IgD-negative memory B cell (primary cell): ENCODE measurements around the gene CTDP1. TPM values are rescaled to one million over a fixed set of nuclear protein-coding genes. Genes with fewer than 3 reads are reported as not detected.

Experiments
- H3K27ac Mint-ChIP-seq, 3 donors: one replicate each; pipeline ENCODE4 v1.8.0; 2020 to 2022; ENCODE audit warnings: mild to moderate bottlenecking in 3 of 3, mixed read lengths in 3 of 3, moderate library complexity in 1 of 3
- H3K27me3 Mint-ChIP-seq: one replicate; pipeline ENCODE4 v1.8.0; 2021; ENCODE audit warnings: mixed read lengths
- H3K36me3 Mint-ChIP-seq: one replicate; pipeline ENCODE4 v1.8.0; 2020; ENCODE audit warnings: mild to moderate bottlenecking, mixed read lengths
- H3K4me1 Mint-ChIP-seq, 3 donors: one replicate each; pipeline ENCODE4 v1.8.0; 2020 to 2022; ENCODE audit warnings: mixed read lengths in 3 of 3, mild to moderate bottlenecking in 1 of 3
- H3K4me3 Mint-ChIP-seq, 4 donors: one replicate each; pipeline ENCODE4 v1.8.0; 2020 to 2022; ENCODE audit warnings: mild to moderate bottlenecking in 4 of 4, mixed read lengths in 4 of 4, moderate library complexity in 3 of 4
- H3K9me3 Mint-ChIP-seq, 3 donors: one replicate each; pipeline ENCODE4 v1.8.0; 2020 to 2021; ENCODE audit warnings: mixed read lengths in 3 of 3, mild to moderate bottlenecking in 1 of 3
- polyA plus RNA-seq: library from polyadenylated mRNA; unstranded; fragments of 300-500 nt; fragmentation: Illumina TruSeq; gene quantifications from one replicate; pipeline ENCODE4 v1.2.3, GENCODE V29; 2021

The CTDP1 gene
- polyA plus RNA-seq, 1 donor from 2014 or later: 12.1 TPM

DNA sequence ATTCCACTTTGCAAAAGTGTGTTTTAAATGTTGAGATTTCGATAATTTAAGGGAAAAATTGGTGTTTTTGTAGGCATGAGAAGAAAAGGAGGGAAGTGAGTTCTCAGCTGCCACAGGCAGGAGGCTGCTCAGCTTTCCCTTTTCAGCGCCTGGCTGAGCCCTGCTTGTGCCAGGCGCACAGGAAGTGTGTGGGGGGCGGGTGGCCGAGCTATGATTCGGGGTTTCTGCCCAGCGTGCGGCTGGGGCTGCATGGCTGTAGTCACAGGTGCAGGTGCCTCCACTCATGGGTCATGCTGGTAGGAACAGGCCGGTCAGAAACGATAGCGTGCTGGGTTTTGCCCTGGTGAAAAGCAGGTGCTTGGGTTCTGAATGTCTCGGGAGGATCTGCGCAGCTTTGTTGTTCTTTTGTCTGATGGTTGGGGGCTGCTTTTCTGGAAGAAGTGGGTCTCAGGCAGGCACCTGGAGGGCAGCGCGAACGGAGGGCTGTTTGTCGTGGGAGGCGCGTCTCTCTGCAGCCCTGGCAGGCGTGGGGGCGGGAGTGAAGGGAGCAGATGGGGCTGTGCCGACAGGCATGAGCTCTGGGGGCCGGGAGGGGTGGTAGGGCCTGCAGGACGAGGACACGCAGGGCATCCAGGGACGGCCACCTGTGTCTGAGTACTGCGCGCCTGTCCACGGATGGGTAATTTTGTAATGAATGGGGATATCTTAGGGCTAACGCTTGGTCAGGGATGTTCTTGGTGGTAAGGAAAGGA is 120.2 kb downstream of the CTDP1 start:
- H3K4me1 Mint-ChIP-seq: peaks cover 8 to 14% (median 12%) of the 10 kb centered on the region in 3 donors
- peak overlapping the region; percentile 34 to 74 (median 57) for H3K4me3 Mint-ChIP-seq
- no peak overlapping the region for H3K27ac Mint-ChIP-seq
- H3K36me3 Mint-ChIP-seq: no peaks in the 10 kb centered on the region
- H3K27me3 Mint-ChIP-seq: peaks cover 19% of the 10 kb centered on the region
- H3K9me3 Mint-ChIP-seq: no peaks in the 10 kb centered on the region

DNA sequence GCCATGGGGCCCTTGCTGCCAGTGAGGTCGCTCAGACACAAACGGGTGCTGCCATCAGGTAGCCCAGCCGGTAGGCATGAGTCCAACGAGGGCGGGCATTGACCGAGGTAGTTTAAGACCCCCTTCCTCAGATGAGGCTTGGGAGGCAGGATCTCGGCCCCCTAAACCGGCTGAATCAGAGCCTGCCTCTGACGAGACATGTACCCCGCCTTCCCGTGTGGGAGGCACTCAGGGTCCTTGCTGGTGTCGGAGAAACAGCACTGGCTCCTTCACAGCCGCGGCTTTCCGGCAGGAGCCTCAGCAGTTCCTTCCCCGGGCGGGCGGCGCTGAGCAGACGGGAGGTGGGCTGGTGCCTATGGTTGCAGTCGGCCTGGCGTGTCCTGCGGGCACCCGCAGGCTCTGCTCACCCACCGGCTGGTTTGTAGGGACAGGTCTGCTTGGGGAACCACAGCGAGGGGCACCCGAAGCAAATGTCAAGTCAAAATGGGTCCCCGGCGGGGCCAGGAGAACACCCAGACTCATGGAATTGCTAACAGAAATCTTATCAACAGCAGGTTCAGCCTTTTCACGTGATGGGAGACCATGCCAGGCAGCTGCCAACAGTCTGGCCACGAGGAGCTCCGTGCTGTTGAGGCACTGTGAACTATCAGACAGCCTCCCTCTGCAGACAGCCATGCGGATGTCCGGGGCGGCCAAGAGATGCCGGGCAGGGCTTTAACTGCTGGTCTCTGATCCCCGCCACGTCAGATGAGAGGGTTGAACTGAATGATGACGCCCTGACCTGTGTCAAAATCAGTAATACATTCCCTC is 121.0 kb downstream of the CTDP1 start:
- H3K4me1 Mint-ChIP-seq: peaks cover 8 to 20% (median 15%) of the 10 kb centered on the region in 3 donors
- H3K27me3 Mint-ChIP-seq: peaks cover 19% of the 10 kb centered on the region
- H3K4me3 Mint-ChIP-seq: peak overlapping the region in 2 of 4 donors; percentile 39 to 47
- H3K9me3 Mint-ChIP-seq: no peaks in the 10 kb centered on the region
- H3K36me3 Mint-ChIP-seq: no peaks in the 10 kb centered on the region
- H3K27ac Mint-ChIP-seq: no peak overlapping the region

DNA sequence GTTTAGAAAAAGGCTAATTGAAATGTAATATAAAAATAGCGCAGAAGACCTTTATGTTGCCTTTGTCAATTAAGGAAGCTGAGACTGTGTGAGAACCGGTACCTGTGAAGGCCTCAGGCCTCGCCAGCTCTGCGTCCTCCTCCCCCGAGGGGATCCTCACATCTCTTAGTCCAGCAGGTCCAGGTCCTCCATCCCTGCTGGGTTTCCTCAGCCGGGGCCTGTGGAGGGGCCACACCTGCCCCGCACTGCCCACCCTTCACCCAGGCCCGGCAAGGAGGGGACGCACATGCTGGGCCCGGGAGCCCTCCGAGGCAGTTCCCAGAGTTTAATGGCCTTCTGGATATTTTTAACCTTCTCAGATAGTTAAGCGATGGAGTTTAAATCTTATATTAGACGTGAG is 121.6 kb downstream of the CTDP1 start:
- no peak overlapping the region for H3K4me3 Mint-ChIP-seq
- no peaks in the 10 kb centered on the region for H3K36me3 Mint-ChIP-seq
- no peak overlapping the region for H3K27ac Mint-ChIP-seq
- no peaks in the 10 kb centered on the region for H3K9me3 Mint-ChIP-seq
- H3K4me1 Mint-ChIP-seq: peaks cover 8 to 24% (median 17%) of the 10 kb centered on the region in 3 donors
- peaks cover 19% of the 10 kb centered on the region for H3K27me3 Mint-ChIP-seq

DNA sequence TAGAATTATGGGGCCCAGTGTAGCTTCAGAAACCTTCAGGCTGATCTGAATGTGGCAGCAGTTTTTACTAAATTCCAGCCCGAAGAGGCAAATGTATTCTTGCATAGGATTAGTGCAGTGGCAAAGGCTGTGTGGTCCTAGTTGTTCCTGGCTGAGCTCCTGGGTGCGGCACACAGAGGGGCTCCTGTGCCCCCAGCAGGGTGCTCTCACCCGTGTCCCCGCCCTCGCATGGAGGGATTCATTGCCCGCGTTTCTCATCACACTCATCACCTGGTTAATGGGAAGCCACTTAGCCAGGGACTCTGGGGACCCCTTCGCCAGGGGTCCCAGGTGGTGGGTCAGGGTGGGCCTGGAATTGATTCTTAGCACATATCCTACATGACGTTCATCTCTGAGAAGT is 122.0 kb downstream of the CTDP1 start:
- Mint-ChIP-seq H3K27me3 (peaks cover 15% of the 10 kb centered on the region), H3K27ac (no peak overlapping the region), H3K4me1 (peaks cover 8 to 24% (median 17%) of the 10 kb centered on the region in 3 donors), H3K9me3 (no peaks in the 10 kb centered on the region), H3K4me3 (no peak overlapping the region), H3K36me3 (no peaks in the 10 kb centered on the region)

DNA sequence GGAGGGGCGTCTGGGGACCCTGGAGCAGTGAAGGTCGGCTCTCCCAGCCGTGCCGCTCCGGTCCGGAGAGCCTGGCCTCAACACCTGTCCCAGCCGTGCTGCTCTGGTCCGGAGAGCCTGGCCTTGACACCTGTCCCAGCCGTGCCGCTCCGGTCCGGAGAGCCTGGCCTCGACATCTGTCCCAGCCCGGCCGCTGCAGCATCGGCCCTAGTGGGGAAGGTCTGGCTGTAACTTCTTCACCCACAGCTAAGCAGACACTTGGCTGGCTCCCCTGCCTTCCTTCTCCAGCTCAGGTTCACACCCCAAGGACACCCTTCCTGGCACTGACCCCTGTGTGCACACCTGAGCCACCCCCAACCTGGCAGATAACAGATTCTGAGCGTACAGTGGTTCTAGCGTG is 122.7 kb downstream of the CTDP1 start:
- Mint-ChIP-seq H3K36me3 (no peaks in the 10 kb centered on the region), H3K9me3 (no peaks in the 10 kb centered on the region), H3K4me3 (no peak overlapping the region), H3K4me1 (peaks cover 7 to 23% (median 18%) of the 10 kb centered on the region in 3 donors), H3K27me3 (peaks cover 13% of the 10 kb centered on the region), H3K27ac (no peak overlapping the region)

DNA sequence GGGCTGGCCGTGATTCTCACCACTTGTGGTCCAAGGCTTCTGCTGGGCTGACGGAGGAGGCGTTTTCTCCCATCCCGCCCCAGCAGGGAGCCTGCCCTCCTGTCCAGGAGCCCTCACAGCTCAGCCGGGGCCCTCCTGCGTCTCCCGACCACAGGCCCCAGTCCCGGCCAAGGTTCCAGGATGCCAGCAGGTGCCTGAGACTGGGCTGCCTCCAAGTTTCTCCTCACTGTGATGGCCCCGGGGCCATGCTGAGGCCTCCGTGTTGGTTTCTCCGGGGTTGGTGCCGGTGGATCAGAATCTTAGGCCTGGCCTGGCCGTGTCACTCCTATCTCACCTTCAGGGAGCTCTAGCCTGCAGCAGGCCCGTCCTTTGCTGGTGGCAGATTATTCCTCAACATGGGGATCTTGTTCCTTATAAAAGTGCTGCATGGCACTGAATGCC is 124.0 kb downstream of the CTDP1 start:
- peaks cover 5 to 20% (median 18%) of the 10 kb centered on the region in 3 donors for H3K4me1 Mint-ChIP-seq
- H3K4me3 Mint-ChIP-seq: no peak overlapping the region

More for the DNA sequence above, 124.0 kb downstream of the CTDP1 start:
- Mint-ChIP-seq H3K27ac (no peak overlapping the region), H3K9me3 (no peaks in the 10 kb centered on the region), H3K36me3 (no peaks in the 10 kb centered on the region), H3K27me3 (peaks cover 11% of the 10 kb centered on the region)

Other genes starting within 250 kb of the CTDP1 start
- not detected for gene KCNG2, start 118.1 kb downstream of the CTDP1 start, polyA plus RNA-seq